Midbrain (tissue), 1 donor: ENCODE results near the gene PIK3C2G.

ENCODE experiments used
- DNase-seq: peaks from one replicate; lab custom pipeline; 2025; lab: John Stamatoyannopoulos, UW

Gene PIK3C2G

DNA sequence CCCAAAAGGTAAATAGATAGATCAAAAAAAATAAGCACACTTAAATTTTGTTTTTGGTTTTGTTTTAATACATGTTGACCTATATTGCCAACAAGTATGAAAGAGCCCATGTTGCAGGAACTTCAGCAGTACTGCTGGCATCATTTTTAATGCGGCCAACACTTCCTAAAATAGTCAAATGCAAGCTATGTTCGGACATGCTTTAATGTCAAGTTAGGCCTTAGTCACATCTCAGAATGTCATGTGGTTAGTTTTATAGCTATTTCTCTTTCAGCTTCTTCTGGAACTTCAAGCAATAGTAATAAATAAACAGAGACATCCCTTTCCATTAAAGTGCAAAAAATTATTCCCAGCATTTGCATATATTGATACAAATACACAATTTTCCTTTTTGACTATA is 153.4 kb downstream of the PIK3C2G start:
- DNase-seq = no peak

DNA sequence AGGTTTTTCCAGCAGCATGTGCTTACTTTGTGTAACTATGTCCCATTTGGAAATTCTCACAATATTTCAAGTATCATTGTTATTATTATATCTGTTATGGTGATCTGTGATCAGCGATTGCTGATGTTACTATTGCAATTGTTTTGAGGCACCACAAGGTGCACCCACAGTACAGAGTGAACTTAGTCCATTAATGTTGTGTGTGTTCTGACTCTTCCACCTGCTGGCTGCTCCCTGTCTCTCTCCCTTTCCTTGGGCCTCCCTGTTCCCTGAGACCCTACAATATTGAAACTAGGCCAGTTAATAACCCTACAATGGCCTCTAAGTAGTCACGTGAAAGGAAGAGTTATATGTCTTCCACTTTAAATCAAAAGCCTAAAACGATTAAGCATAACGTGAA is 153.9 kb downstream of the PIK3C2G start:
- DNase-seq = no peak

DNA sequence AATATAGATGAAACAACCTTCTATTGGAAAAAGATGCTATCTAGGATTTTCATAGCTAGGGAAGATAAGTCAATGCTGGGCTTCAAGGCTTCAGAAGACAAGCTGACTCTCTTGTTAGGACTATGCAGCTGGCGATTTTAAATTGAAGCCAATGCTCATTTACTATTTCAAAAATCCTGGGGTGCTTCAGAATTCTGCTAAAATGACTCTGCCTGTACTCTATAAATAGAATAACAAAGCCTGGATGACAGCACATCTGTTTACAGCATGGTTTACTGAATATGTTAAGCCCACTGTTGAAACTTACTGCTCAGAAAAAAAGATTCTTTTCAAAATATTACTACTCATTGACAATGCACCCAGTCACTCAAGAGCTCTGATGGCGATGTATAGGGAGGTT is 155.1 kb downstream of the PIK3C2G start:
- DNase-seq = no peak

DNA sequence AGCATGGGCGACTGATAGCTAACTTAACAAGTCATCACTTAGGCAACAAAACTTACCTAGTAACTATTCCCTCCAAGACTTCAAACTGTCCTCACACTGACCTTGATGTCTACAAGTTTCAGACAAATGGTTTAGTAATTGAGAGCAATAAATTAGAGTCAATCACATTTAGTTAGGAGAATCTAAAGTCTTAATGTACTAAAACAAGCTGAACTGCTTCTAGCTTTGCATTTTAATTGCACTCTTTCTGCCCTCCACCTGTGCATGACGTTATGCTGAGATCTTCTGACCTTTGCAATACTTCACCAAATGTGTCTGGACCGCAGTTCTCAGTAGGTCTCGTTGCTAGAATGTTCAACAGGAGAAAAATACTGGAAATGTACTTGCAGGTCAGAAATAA is 158.0 kb downstream of the PIK3C2G start:
- DNase-seq = no peak

DNA sequence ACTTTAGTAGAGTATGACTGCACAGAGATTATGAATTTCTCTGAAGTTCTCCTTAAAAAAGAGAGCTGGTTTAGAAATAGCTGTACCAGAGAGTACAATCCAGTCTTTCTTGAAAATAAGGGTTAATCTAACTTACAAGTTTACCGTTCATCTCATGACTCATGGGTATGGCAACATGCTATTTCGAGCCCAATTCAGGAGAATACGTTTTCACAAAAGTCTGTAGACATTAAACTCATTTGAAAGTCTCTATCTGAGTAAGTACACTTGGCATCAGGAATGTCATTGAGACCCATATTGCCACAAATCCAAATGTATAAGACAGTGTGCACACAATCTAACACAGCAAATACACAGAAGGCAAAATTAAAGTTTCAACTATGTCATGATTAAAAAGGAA is 160.5 kb downstream of the PIK3C2G start:
- DNase-seq = no peak

DNA sequence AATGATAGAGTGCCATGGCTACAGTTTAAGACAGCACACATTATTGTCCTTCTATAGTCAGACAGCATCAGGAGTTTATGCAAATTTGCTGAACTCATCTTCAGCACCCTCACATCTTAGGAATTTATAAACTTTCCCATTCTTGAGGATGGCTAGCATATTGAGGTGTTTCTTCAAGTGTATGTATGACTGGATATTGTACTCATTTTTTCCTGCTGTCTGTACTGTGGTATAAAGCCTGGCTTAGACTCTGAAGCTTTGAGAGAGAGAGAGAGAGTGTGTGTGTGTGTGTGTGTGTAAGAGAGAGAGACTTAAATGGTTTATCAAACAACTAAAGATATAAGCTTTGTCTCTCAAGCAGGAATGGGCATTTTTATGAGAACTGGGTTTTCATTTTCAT is 161.6 kb downstream of the PIK3C2G start:
- no peak for DNase-seq

DNA sequence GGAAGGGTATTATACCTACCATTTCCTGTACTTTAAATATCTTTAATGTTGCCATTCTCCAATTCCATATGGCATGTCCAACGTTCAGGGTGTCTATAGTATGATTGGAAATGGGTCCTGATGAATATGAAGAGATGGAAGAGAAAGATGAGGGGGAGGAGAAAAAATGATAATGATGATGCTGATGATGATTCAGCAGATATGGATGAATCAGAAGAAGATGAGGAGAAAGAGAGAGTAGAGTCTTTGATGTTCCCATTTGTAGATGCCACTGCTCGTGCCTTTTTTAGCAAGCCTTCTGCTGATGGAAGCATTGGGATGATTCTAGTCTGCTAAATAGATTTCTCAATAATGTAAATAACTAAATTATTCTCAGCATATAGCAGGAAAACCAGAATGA is 163.5 kb downstream of the PIK3C2G start:
- no peak for DNase-seq

DNA sequence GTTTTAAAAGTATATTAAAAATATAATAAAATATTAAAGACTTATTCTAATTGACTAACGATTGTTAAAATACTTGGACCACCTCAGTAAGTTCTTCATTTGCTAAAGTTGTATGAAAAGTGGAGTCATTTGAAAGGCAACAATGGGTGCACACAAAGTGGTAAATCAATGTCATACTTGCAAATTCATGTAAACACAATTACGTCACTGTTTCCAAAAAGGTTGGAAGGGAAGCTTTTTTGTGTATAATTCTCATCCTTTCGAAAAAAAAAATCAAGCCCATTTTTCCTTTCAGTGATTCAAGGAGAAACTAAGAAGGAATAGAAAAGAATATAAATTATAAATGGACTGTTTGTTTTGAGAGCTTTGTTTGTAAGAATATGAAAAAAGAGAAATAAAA is 166.2 kb downstream of the PIK3C2G start:
- DNase-seq = no peak

DNA sequence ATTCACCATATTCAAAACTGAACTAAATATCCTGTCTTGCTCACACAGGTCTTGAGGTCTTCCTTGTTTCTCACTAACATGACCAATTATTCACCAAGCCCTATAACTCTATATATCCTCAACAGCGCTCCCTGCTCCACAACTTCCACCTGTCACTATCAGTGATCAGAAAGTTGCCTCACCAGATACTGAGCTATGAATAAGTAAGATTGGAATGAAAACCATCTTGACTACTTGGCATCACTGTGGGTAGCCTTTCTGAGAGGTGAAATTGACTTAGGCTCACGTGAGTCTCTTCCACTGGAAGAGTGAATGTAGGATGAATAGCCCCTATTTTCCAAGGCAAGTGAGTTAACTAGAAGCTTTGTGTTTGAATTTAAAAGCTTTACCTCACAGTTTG is 167.1 kb downstream of the PIK3C2G start:
- no peak for DNase-seq

DNA sequence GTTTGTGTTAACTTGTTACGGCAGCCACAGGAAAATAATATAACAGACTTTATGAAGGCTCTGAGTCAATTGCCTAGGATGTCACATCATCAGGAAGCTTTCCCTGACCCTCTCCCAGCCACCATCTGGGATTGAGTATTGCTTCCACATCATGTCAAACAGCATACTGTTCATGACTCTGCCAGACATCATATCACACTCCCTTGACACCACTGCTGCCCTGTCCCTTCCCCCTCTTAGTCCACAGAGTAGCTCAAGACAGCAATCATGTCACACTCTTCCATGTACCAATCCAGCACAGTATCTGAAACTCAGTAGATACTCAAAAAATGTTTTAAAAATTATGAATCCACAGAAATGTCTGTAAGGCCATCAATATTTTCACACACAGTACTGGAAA is 168.0 kb downstream of the PIK3C2G start:
- no peak for DNase-seq

DNA sequence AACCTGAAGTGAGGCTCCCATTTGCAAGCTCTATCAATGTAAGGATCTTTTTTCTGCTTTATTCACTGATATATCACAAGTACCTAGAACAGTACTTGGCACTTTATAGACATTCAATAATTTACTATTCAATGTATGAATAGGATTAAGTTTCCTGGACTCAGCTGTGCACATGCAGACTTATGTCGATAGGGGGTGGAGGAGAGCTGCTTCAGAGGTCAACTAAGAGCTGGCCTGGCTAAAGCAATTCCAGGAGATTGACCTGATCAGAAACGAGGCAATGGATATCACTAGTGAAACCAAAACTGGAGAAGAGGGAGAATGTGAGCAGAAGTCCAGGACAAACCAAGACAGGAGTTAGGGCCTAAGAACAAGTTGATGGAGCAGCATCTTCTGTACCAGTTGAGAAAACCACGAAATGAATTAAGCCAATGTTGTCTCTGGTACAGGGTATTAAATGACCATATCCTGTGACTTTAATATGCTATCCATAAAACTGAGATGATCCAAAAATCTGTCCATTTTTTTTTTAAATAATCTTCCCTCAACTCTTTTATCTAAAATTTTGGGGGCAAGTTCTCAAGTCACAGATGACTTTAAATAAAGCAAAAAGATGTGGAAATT is 169.2 kb downstream of the PIK3C2G start:
- DNase-seq = peak; percentile 38

DNA sequence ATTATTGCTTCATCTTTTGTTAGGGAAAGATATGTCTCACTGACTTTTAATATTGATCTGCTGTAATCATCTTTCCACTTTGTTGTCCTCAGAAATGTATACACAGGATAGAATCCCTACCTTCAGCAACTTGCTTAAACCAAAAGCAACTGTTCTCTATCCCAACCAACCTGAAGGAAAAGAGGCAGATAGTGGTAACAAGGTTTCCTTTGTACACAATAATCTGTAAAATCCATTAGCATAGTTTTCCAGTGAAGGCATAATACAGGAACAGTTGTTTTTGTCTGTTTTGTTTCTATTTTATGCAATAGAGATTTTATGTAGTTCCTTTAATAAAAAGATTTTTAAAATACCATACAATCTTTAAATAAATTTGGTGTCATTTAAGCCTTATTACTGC is 170.5 kb downstream of the PIK3C2G start:
- DNase-seq = no peak

DNA sequence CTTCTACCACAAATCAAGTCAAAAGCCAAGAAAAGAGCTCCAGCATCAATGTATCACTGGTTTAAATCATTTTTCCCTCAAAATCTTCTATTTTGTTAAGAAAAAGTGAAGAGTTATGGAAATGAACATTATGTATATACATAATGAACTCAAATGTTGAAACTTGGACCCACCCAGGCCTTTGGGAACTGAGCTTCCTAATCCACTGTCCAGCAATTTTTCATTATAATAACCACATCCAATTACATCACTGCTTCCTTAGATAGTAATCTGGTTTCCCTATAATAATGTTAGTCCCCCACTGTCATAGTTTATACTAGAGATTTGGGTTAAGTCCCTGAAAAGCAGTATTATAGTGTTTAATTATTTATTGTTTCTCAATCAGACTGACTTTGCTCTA is 170.9 kb downstream of the PIK3C2G start:
- DNase-seq = no peak

DNA sequence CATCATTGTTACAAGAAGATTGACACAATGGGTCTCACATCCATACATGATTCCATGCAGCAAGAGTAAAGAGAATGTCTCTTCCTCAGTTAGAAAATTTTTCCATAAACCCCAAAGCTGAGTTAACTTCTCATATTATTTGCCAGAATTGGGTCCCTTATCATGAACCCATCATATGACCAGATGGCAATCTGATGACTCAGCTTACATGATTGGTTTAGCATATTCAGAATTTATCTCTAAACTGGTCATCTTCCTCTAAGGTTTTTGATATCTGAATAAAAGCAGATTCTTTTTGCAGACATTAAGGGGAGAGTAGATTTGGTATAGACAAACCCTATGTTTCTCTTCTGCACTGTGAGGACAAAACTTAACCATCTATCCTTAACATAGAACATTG is 174.9 kb downstream of the PIK3C2G start:
- DNase-seq = no peak

DNA sequence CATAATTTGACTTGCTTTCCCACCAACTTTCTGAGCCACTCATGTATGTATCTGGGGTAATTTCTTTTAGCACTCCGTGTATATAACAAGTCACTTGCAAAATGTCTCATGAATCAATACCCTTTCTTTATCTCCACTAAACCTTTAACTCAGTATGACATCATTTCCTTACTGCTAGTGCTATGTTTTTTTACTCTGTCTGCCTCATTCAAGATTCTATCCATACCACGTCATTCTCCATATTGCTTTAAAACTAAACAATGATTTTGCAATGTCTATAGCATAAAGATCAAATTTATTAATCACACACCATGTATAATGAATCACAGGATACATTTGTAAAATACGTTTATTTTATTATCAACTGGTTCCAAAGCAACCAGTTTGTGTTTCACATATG is 178.2 kb downstream of the PIK3C2G start:
- no peak for DNase-seq

DNA sequence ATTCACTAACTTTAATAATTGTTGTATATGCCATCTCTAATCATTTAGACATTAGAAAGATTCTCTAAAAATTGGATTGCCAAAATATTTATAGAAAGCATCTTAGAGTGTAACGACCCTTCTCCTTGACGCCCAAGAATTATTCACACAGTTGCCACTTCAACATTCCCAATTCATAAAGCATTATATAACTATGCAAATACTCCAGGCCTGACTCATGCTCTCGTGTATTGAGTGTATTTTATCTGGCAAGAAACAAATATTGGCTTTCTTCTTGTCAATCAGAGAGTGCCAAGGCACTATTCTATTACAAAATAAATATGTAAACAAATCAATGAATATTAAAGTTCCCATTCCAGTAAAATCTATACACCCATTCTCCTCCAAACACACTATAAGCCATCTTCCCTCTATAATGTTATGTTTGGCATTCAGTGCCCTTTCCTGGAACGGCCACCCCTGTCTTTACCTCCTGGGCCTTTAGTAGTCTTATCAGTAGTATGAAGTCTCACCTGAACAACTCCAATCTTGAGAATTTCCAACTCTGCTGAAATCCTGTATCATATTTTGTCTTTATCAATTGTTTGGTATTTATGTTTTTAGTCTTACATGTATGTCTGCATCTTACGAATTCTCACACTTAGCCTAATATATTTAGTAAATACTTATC is 182.6 kb downstream of the PIK3C2G start:
- no peak for DNase-seq

DNA sequence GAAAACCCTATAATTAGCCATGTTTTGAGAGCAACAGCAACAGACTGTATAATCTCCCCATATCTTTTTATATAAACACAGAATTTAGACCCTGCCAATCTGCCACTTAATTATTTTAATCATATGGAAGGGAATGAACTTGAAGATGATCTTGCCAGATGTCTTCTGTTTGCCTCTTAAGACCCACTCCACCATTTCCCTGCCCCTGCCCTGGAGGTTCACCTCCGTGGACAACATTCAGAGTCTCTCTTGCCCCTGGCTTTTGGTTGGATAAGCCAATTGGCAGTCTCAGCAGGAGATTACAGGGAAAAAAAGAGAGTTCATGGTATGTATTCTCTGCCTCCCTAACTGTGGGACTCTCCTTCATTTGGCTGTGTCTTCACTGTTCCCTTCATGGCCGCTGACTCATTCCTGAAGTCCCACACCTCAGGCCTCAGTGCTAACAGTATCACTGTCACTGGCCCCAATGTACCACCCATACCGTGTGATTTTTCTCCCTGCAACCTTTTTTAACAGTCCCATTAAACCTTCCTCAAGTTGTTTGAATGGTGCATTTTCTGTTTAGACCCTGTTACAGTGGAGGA is 184.8 kb downstream of the PIK3C2G start:
- no peak for DNase-seq

DNA sequence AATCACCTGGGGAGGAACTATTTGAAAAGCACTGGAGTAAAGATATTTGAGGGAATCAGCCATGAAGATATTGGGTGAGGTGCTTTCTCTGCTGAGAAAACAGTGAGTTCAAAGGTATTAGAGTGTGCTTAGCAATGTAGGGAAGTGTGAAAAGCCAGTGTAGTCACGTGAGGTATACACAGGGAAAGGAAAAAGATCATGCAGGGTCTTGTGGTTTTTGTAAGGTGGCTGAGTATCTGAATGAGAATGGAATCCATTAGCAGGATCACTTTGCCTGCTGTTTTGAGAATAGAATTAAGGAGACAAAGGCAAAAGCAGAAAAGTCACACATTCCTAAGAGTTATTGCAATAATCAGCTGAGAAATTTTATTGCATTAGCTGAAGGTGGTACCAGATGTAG is 193.0 kb downstream of the PIK3C2G start:
- no peak for DNase-seq

DNA sequence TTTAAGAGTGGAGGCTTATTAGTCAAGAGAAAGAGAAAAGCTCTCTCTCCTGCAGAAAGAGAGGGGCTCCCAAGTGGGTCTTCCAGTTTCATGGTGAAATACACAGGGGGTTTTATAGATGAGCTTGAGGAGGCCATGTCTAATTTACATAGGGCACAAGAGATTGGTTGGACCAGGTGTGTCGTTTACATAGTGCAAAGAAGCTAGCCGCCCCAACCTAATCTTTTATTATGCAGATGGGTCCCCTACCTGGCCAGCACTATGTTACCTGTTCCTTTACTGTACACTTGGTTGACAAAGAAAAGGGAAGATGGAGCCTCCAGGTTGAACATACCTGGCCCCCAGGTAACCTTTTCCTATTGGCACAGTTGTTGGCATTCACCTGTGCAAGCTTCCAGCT is 195.0 kb downstream of the PIK3C2G start:
- no peak for DNase-seq

DNA sequence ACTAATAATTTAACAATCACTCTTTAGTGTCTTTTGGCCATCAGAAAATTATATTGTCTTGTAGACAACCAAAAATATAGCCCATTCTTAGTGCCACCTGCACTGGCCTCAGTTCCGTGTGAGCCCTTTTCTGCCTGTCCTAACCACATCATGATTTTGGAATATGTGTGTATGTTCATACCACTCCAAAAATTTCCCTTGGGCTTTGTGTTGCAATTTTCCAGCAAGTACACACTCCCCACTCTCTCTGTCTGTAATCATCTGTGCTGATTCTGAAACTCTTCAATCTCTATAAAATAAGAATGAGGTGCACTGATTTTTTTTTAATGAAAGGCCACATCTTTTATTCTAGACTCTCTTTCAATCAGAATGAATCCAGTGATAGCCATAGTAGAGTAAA is 196.0 kb downstream of the PIK3C2G start:
- DNase-seq = no peak

DNA sequence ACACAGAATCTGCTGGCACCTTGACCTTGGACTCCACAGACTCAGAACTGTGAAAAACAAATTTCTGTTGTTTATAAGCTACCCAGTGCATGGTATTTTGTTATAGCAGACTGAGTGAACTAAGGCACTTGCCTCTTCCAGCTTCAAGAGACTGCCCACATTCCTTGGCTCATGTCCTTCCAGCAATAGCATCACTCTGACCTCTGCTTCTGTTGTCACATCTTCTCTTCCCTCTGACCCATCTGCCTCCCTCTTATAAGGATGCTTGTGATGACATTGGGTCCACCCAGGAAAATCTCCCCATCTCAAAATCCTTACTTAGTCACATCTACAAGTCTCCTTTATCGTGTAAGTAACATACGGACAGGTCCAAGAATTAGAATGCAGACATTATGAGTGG is 200.4 kb downstream of the PIK3C2G start:
- no peak for DNase-seq

DNA sequence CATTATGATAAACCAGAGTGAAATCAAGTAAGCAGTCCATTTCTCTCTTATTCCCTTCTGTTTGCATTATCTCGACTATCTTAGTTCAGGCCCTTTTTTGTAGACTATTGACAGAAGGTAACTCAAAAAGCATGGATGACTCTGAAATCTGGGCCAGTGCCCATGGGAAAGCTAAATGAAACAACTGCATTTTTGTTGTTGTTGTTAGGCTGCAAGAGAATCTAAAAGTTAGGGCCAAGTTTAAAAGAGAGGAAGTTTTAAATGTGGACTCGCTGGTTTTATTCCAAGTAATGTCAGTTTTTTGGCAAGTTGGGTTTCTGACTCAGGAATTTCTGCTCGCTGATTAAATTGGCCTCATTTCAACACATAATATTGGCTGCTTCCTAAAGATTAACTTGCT is 201.1 kb downstream of the PIK3C2G start:
- no peak for DNase-seq

DNA sequence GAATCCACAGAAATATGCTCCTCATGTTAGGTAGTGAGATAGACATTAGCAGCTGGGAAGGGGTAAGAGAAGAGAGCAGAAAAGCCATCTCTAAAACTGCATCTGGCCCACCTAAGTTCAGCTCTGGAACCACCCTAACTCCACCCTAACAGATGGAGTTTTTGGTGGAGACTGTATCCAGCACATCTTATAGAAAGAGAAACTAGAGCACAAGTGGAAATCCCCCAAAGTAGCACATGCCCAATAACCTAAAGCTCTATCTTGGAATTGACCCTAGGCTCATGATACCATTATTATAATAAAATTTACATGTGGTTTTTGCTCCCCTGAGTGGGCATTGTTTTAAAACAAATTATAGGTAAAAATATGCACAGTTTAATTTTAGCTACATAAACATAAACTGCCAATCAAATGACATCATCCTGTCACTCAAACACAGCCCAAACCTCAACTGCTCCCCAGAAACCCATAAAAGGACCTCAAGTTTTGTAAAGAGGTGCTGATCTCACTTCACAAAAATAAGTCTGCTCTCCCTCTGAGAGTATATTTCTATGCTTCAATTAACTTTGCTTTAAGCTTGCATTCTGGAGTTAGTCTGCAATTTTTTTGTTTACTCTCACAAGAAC is 206.4 kb downstream of the PIK3C2G start:
- DNase-seq = no peak
